NCI-H2227 (cell line): ENCODE data around the gene APLF.

Source experiments
- DNase-seq: peaks from one replicate; lab custom pipeline; 2025; ENCODE audit not compliant: unreplicated experiment; lab: John Stamatoyannopoulos, UW

APLF gene

GRCh38 chr2:68627615-68628014, 160.2 kb downstream of the APLF start:
- no peak for DNase-seq
